Stimulated activated CD4-positive, alpha-beta T cell treated with anti-CD3 and anti-CD28 coated beads, Interleukin-15, amount 100 ng/mL, for 48 hours (primary cell): Measurements from ENCODE around the gene CCDC7.
A peak's percentile ranks its signal among the peaks of the same experiment; 100 is the strongest.
"Not testable (repeated sequence)": the region's sequence is repeated elsewhere in the genome, so short reads cannot be mapped to it uniquely, and the experiment has no call there.

ENCODE experiments used
- DNase-seq, 2 donors: peaks; one replicate each; pipeline ENCODE4 v3.0.0-alpha.2; 2020; ENCODE audit warnings: low read depth in 2 of 2

Gene CCDC7

DNA sequence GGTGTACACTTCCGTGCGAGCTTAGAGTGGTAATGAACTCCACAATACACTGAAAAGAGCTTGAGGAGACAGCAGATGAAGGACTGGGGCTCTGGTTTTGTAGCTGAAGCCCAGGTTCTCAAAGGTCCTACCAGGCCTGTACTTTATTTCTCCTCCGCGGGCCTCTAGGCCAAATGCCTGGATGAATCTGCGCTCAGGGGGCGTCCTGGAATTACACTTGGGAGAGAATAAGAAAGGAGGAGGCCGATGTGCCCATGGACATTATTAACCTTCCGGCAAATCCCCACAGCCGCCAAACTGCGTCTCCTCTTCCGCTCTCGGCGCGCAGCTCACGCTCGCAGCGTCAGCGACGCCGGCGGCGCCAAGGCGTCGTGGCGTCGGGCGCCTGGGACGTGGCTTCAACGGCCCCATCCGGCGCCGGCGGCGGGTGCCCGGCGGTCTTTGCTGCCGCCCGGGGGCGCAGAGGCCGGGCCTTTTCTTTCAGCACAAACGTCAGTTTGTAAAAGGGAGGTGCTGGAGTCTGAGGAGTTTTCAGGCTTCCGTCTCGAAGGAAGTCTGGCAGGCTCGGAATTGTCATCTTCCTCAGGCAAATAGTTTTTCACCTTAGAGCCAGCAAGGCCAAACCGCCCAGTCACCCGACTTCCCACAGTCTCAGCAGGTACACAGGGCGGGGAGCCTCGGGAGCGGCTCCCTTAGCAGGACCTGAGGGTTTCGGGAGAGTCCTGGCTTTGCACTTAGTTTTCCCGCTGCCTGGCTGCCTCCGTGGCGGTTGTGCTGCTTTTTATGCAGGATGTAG is at the start of gene CCDC7:
Gene CCDC7 (plus strand): TSS at position 401 of the 796 bp plus-strand sequence. CDS start 5,503 bp downstream, outside the sequence.
- peak; percentile 70 to 81 for DNase-seq

DNA sequence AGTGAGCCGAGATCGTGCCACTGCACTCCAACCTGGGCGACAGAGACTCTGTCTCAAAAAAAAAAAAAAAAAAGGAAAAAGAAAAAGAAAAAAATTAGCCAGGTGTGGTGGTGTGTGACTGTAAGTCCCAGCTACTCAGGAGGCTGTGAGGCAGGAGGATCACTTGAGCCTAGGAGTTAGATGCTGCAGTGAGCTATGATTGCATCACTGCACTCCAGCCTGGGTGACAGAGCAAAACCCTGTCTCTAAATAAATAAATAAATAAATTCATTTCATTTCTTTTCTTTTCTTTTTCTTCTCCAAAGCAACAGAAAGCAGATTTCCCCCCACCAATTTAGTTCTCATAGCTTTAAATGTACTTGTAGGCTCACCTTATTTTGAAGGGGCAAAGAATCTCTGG is 48.8 kb upstream of the CCDC7 start:
- DNase-seq = not testable (repeated sequence)

DNA sequence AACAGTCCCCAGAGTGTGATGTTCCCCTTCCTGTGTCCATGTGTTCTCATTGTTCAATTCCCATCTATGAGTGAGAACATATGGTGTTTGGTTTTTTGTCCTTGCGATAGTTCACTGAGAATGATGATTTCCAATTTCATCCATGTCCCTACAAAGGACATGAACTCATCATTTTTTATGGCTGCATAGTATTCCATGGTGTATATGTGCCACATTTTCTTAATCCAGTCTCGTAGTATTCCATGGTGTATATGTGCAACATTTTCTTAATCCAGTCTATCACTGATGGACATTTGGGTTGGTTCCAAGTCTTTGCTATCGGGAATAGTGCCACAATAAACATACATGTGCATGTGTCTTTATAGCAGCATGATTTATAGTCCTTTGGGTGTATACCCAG is 46.2 kb upstream of the CCDC7 start:
- not testable (repeated sequence) for DNase-seq

DNA sequence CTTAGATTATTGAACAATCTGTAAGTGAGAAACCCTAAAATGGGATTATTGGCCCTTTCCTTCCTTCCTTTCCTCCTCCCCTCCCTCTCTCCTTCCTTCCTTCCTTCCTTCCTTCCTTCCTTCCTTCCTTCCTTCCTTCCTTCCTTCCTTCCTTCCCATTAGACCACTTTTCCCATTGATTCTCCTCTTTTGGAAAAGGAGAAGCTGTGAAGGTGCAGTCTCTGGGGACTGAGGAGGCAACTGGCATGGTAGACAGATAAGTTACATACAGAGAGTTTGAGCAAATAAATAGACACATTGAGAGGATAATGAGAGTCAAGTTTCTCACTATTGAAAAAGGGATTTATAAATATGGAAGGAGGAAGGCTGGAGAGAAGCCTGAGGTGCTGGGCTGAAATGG is 45.0 kb upstream of the CCDC7 start:
- no peak for DNase-seq

DNA sequence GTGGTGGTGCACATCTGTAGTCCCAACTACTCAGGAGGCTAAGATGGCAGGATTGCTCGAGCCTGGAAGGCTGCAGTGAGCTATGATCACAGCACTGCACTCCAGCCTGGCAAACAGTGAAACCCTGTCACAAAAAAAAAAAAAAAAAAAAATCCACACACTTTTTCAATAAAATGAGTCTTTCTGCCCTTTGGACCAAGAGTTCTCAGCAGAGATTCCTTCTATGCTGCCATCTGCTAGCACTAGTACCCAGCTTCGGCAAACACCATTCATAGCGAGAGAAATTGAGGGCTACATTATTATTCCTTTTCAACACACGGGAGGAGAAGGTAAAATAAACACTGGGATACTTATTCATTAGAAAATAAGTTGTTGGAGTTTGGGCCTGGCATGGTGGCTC is 43.4 kb upstream of the CCDC7 start:
- no peak for DNase-seq

DNA sequence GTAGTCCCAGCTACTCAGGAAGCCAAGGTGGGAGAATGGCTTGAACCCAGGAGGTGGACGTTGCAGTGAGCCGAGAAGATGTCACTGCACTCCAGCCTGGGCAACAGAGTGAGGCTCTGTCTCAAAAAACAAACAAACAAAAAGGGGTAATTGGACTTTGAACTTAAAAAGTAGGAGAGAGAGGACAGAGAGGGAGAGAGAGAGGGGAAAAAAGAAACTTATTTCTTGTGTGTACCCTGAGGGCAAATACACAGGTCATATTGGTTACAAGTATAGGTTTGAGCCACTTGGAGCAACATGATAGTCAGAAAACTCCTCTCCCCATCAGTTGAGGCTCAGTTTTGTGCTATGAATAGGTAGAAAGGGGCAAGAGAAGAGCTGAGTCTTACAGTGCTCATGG is 42.8 kb upstream of the CCDC7 start:
- DNase-seq = no peak

DNA sequence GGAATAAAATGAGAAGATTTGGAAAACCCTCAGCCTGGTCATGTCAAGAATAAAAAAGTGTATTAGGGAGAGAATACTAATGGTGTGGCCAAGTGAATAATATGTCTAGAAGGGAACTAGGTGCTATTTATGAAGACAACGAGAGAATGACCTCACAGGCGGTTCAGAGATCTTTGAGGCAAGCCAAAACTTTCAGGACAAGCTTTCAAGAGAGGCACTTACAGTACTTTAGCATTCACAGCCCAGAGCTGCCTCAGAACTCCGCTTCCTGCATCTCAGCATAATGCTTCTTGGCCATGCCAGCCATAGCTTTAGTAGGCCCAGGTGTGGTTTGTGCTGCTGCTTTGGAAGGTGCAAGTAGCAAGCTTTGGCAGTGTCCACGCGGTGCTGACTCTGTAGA is 37.2 kb upstream of the CCDC7 start:
- no peak for DNase-seq

DNA sequence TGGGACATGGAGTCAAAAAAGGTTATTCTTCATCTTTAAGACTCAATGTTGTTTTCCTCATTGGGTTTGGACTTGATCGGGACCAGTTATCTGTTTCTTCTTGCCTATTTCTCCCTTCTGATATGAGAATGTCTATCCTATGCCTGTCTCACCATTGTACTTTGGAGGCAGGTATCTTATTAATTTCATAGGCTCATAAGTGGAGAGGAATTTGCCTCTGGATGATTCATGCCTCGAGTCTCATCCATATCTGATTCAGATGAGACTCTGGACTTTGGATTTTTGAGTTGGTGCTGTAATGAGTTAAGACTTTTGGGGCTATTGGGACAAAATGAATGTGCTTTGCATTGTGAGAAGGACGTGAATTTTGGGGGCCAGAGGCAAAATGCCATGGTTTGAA is 36.2 kb upstream of the CCDC7 start:
- DNase-seq = no peak

DNA sequence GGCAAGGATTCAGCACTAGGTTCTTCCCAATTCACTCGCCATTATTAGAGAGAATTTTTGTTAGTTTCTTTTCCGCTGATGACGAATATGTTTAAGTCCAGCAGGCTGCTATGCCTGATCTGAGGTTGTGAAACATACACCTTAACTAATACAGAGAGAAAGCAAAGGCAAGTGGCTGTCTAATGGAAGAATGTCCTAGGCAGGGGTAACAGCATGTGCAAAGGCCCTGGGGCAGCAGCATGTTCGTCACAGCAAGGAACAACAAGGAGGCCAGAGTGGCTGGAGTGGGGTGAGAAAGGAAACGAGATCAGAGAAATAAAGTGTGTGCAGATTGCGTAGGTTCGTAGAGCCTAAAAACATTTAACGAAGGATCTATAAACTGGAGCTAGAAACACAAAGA is 35.4 kb upstream of the CCDC7 start:
- no peak for DNase-seq

DNA sequence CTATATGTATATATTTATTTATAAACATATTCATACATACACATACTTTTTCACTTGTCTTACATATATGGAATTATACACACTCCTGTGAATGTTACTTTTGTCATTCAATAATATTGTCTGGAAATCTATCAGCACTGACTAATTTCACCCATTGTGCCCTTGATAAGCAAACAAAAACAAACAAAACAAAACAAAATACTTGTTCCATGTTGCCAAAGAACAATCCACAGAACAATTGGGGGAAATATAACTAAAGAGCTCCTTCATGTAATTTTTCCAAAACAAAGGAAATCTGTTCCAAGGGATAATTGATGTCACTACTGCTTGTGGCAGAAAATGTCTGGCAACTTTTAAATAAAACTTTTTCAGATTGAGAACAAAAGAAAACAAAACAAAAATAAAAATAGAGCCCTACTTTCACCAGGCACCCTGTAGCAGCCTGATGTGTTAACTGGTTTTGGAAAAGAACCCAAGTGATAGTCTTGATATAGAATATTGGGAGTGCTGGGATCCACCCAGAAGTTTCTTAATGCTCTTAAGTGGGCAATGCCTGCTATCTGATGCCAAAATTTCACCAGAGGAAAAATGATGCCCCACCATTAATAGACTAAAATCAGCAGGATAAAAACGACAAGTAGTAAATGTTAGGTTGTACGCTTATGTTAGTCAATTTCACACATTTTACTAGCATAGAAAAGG is 34.0 kb upstream of the CCDC7 start:
- DNase-seq = no peak

DNA sequence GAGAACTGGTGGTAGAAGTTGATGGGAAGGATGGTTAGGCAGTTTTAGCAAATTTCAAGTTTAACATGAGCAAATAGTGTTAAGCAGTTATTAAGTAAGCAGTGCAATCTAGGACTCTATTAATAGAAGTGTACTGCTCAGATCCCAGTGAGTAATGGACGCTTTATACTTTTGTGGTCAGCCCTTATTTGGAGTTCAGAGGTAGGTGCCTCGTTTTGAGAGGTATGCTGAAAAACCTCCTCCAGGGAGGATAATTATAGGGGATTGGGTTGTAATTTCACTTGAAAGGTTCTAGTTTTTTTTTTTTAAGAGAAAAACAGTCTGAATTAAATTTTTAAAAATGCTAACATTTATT is 33.5 kb upstream of the CCDC7 start:
- DNase-seq = no peak

DNA sequence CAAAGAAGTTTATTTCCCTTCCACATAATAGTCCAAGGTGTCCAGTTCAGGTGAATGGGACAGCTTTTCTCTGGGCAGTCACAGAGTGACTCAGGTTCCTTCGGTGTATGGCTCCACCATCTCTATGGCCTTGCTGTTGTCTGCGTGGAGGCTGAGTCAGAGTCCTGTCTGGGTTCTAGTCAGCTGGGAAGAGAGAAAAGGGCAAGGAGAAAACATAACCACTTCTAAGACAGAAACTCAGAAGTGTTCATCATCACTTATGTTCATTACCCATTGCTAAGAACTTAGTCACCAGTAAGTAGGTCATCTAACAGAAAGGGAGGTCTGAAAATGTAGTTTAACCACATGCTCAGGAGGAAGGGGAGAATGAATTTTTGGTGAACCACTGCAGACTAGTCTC is 32.4 kb upstream of the CCDC7 start:
- DNase-seq = peak; percentile 44 to 51

DNA sequence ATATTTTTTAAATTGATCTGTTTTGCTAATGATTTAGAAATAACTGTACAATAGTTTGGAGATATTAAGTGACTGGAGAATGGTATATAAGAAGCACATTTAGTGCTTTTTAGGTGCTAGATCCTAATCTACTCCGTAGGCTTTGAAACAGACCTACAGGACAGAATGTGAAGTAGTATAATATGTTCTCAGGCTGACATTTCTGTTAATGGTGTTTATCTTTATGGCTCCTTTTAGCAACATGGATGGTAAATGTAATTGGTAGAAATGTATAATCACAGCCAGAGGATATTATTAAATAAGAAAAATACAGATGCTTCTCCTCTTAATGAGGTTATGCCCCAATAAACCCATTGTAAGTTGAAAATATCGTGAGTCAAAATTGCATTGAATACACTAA is 30.6 kb upstream of the CCDC7 start:
- no peak for DNase-seq

DNA sequence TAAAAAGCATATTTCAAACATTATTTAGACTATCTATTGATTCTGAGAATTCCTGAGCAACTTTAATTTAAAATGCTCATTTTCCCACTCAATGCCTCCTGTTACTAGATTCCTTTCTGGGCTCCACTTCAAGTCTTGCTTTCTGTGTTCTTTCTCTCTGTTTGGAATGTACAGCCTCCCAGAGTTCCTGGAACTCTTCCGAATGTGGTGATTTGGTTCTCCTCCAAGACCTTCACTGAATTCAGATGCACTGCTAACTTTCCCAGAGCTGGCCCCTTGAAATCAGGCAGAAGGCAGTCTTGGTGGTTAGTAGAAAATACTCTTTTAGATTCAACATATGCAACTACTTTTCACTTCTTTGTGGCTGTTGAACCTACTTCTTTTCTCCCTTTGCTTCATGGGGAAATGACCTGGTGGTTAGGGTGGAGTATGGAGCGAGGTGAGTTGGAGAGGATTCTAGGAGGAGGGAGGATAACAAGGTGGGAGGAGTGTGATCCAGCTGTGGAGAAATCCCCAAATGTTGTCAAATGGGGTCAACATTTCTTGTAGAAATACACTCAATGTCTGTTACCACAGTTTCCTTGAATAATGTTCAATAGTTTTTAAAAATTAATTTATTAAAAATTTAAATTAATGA is 27.9 kb upstream of the CCDC7 start:
- no peak for DNase-seq

DNA sequence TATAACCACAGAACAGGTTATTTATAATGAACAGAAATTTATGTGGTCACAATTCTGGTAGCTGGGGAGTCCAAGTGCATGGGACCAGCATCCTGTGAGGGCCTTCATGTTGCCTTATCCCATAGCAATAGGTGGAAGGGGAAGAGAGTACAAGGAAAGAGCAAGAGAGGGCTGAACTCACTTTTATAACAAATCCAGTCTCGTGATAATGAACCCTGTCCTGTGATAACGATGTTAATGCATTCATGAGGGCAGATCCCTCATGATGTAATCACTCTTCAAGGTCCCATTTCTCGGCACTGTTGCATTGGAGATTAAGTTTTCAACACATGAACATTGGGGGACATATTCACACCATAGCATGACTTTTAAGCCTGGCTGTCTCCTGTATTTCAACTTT is 27.4 kb upstream of the CCDC7 start:
- no peak for DNase-seq

DNA sequence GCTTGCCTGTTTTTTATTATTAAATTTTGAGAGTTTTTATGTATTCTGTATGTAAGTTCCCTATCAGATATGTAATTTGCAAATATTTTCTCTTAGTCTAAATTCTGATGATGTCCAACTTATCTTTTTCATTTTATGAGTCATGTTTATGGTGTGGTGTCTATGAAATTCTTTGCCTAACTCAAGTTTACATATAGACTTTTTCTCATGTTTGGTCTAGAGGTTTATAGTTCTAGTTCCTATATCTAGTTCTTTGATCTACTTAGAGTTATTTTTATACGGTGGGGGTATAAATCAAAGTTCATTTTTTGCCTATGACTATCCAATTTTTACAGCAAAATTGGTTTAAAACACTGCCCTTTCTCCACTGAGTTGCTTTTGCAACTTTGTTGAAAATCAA is 26.3 kb upstream of the CCDC7 start:
- no peak for DNase-seq

DNA sequence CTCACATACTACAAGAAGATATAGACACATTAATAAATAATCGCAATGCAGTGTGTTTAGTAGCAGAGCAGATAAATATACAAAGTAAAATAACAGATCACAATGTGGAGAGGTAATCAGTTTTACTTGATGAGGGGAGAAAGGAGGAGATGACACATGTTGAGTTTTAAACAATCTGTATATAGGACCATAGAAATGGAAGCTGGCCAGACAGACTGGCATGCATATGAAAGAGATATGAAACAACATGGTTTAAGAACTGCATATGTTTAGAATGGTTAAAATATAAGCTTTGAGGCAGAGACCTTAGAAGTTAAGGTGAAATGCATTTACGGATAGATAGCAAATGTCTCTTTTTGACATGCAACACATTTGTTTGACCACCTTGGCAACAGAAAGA is 19.8 kb upstream of the CCDC7 start:
- no peak for DNase-seq

DNA sequence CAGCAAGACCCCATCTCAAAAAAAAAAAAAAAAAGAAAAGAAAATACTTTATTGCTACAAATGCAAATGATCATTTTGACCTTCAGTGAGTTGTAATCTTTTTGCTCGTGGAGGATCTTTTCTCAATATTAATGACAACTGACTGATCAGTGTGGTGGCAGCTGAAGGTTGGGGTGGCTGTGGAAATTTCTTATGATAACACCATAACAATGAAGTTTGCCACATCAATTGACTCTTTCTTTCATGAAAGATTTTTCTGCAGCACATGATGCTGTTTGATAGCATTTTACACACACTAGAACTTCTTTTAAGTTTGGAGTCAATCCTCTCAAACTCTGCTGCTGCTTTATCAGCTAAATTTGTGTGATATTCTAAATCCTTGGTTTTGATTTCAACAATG is 12.4 kb upstream of the CCDC7 start:
- DNase-seq = no peak

DNA sequence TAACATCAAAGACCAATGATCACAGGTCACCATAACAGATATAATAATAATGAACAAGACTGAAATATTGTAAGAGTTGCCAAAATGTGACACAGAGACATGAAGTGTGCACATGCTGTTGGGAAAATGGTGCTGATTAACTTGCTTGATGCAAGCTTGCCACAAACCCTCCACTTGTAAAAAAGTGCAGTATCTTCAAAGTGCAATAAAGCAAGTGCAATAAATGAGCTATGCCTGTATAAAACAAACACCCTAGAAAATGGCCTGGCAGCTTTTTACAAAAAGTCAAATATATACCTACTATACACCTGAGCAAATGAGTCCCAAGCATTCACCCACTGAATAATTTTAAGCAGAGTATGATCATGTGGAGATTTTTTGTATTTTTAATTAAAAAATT is 9.7 kb upstream of the CCDC7 start:
- DNase-seq = no peak

DNA sequence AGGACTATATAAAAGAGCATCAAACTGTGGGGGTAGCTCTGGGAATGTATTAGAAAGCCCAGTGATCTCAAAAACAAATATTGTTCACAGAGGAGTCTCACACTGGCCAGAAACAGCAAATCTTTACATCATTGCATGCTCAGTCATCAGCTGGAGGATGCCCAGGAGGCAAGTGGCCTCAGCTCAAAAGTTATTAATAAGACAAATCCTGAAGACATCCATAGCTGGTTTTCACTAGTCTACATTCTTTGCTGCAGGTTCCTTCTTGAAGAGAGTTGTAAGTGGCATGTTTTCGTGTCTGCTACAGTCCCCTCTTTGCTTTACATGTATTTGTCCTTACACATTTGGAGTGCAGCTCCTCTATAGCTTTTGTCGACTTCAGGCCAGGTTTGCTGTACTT is 8.6 kb upstream of the CCDC7 start:
- no peak for DNase-seq

DNA sequence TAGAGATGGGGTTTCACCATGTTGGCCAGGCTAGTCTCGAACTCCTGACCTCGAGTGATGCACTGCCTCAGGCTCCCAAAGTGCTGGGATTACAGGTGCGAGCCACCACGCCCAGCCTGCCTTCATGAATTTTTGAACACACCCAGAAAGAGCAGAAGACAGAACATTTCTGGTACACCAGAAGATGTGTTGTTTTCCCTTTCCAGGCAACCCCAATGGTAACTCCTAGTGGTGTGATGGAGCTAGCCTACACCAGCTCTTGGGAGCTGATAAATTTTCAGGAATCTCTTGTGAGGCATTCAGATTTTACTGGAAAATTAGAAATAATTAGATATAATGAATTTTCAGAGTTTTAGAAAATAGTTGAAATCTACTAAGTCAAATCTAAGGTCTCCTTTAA is 904 bp upstream of the CCDC7 start:
- DNase-seq = no peak

DNA sequence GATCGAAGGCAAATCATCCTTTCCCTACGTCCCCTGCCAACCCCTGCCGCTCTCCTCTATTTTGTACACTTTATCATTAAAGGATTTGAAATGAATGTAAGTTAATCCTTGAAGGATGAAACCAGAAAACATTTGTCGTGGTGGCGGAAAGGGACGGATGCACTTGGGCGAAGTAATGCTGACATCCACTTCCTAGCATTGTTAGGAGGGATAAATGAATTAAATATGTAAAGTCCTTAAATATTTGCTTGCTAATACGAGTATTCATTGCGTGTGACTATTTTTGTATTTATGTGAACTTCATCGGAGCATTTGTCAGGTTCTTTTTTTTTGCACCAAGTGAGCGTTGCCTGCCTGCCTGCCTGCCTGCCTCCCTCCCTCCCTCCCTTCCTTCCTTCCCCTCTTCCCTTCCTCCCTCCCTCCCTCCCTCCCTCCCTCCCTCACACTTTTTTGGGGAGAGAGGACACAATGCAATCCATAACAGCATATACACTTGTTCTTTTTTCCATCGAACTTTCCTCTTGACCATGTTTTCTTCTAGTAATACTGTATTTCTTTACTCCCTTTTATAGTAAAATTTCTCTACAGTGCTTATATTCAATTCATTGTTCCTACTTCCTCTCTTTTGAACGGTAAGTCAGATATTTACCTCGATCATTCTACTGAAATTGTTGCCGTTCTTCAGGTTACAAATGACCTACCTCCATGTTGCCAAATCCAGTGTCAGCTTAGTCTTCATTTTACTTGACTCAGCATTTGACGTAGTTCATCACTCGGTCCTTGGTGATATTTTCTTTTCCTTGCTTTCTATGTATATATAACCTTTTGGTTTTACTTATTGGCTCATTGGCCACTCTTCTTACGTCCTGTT is 831 bp downstream of the CCDC7 start:
- no peak for DNase-seq
